Naive B cell (primary cell): ENCODE data around the gene APBB3. TPM values are rescaled to one million over a fixed set of nuclear protein-coding genes. Genes with fewer than 3 reads are reported as not detected.
A peak's percentile ranks its signal among the peaks of the same experiment; 100 is the strongest.

Experiments
- ATAC-seq, 2 donors: fragments of 150-1000 bp; cut with Tn5 transposase; 2 replicates each; pipeline ENCODE4 v1.10.0; 2021; ENCODE audit warnings: low read depth in 2 of 2, mild to moderate bottlenecking in 2 of 2, moderate library complexity in 2 of 2
- DNase-seq: peaks from one replicate; pipeline ENCODE4 v3.0.0; 2022
- H3K27ac Mint-ChIP-seq, 6 donors: one replicate each; pipeline ENCODE4 v1.8.0; 2020 to 2022; ENCODE audit warnings: mild to moderate bottlenecking in 6 of 6, mixed read lengths in 6 of 6, moderate library complexity in 5 of 6, inconsistent platforms in 2 of 6
- H3K27me3 Mint-ChIP-seq, 3 donors: one replicate each; pipeline ENCODE4 v1.8.0; 2021 to 2022; ENCODE audit warnings: mixed read lengths in 3 of 3, mild to moderate bottlenecking in 1 of 3
- H3K36me3 Mint-ChIP-seq, 2 donors: one replicate each; pipeline ENCODE4 v1.8.0; 2020 to 2022; ENCODE audit warnings: mixed read lengths in 2 of 2, inconsistent platforms in 1 of 2, mild to moderate bottlenecking in 1 of 2
- H3K4me1 Mint-ChIP-seq, 3 donors: one replicate each; pipeline ENCODE4 v1.8.0; 2020 to 2022; ENCODE audit warnings: mixed read lengths in 3 of 3, inconsistent platforms in 1 of 3, mild to moderate bottlenecking in 1 of 3, moderate library complexity in 1 of 3
- H3K4me3 Mint-ChIP-seq, 8 donors: one replicate each; pipeline ENCODE4 v1.8.0; 2020 to 2022; ENCODE audit warnings: mild to moderate bottlenecking in 8 of 8, mixed read lengths in 8 of 8, moderate library complexity in 8 of 8, inconsistent platforms in 2 of 8
- H3K9me3 Mint-ChIP-seq, 7 donors: one replicate each; pipeline ENCODE4 v1.8.0; 2020 to 2022; ENCODE audit warnings: mixed read lengths in 7 of 7, mild to moderate bottlenecking in 5 of 7, inconsistent platforms in 2 of 7, moderate library complexity in 1 of 7
- polyA plus RNA-seq, 6 donors: library from polyadenylated mRNA; unstranded; fragments of 300-500 nt; fragmentation: Illumina TruSeq; gene quantifications; one replicate each; pipeline ENCODE4 v1.2.3, GENCODE V29; 2021; ENCODE audit warnings: low read depth in 6 of 6

APBB3 gene
- polyA plus RNA-seq, 6 donors from 2014 or later, result 6.3 to 9.0 (median 7.9) TPM; not detected in 1

- Mint-ChIP-seq H3K4me3 (peak within 1 kb of the TSS; percentile 87 to 97 (median 92)), H3K36me3 (peaks cover 11% of the 10 kb centered on the region in 2 donors), H3K4me1 (peaks cover 24 to 34% (median 24%) of the 10 kb centered on the region in 3 donors), H3K9me3 (no peaks in the 10 kb centered on the region), H3K27me3 (no peaks in the 10 kb centered on the region), H3K27ac (peak within 1 kb of the TSS; percentile 94 to 98 (median 97))
- DNase-seq (peak; percentile 85), ATAC-seq (peak; percentile 99)
Measured at GRCh38 chr5:140547508-140548299, 16.7 kb downstream of the APBB3 start, which contains the start of gene EIF4EBP3. Gene EIF4EBP3, plus strand, starts transcription at chr5:140547662. Its CDS starts 76 bp downstream, at chr5:140547738.

GRCh38 chr5:140546851-140547507 is 17.4 kb downstream of the APBB3 start:
- peak overlapping the region; percentile 87 to 97 (median 92) for H3K4me3 Mint-ChIP-seq
- DNase-seq (no peak), ATAC-seq (no peak)
- H3K36me3 Mint-ChIP-seq, result peaks cover 11% of the 10 kb centered on the region in 2 donors
- H3K27me3 Mint-ChIP-seq, result no peaks in the 10 kb centered on the region
- peak overlapping the region; percentile 94 to 98 (median 96) for H3K27ac Mint-ChIP-seq
- peaks cover 24 to 34% (median 24%) of the 10 kb centered on the region in 3 donors for H3K4me1 Mint-ChIP-seq
- H3K9me3 Mint-ChIP-seq, result no peaks in the 10 kb centered on the region

- Mint-ChIP-seq H3K4me3 (peak overlapping the region in 2 of 8 donors; percentile 28 to 36), H3K9me3 (no peaks in the 10 kb centered on the region), H3K4me1 (peaks cover 24 to 34% (median 24%) of the 10 kb centered on the region in 3 donors), H3K27me3 (no peaks in the 10 kb centered on the region), H3K27ac (peak overlapping the region in 5 of 6 donors; percentile 15 to 96 (median 62)), H3K36me3 (peaks cover 17 to 19% of the 10 kb centered on the region in 2 donors)
- ATAC-seq (no peak), DNase-seq (no peak)
Measured at GRCh38 chr5:140545606-140546005, 18.8 kb downstream of the APBB3 start.

- no peaks in the 10 kb centered on the region for H3K27me3 Mint-ChIP-seq
- DNase-seq (no peak), ATAC-seq (no peak)
- peak overlapping the region in 2 of 6 donors; percentile 21 to 80 for H3K27ac Mint-ChIP-seq
- H3K4me1 Mint-ChIP-seq, result peaks cover 22 to 34% (median 24%) of the 10 kb centered on the region in 3 donors
- H3K4me3 Mint-ChIP-seq, result no peak overlapping the region
- H3K9me3 Mint-ChIP-seq, result no peaks in the 10 kb centered on the region
- H3K36me3 Mint-ChIP-seq, result peaks cover 18 to 19% of the 10 kb centered on the region in 2 donors
Measured at GRCh38 chr5:140544986-140545385, 19.4 kb downstream of the APBB3 start.

- H3K9me3 Mint-ChIP-seq, result no peaks in the 10 kb centered on the region
- H3K27ac Mint-ChIP-seq, result no peak overlapping the region
- no peak overlapping the region for H3K4me3 Mint-ChIP-seq
- ATAC-seq (no peak), DNase-seq (no peak)
- H3K27me3 Mint-ChIP-seq, result no peaks in the 10 kb centered on the region
- peaks cover 2 to 13% (median 8%) of the 10 kb centered on the region in 3 donors for H3K4me1 Mint-ChIP-seq
- H3K36me3 Mint-ChIP-seq, result peaks cover 19 to 23% of the 10 kb centered on the region in 2 donors
Measured at GRCh38 chr5:140542972-140543371, 21.4 kb downstream of the APBB3 start.

- Mint-ChIP-seq H3K27ac (no peak overlapping the region), H3K36me3 (peaks cover 19 to 23% of the 10 kb centered on the region in 2 donors), H3K9me3 (no peaks in the 10 kb centered on the region), H3K4me3 (no peak overlapping the region), H3K4me1 (peaks cover 0 to 6% (median 1%) of the 10 kb centered on the region in 3 donors), H3K27me3 (no peaks in the 10 kb centered on the region)
- no peak for DNase-seq
- ATAC-seq, result no peak
Measured at GRCh38 chr5:140540227-140540626, 24.2 kb downstream of the APBB3 start.

- Mint-ChIP-seq H3K27me3 (no peaks in the 10 kb centered on the region), H3K4me3 (peak overlapping the region in 1 of 8 donors; percentile 44), H3K4me1 (peaks cover 4 to 12% (median 8%) of the 10 kb centered on the region in 3 donors), H3K36me3 (peaks cover 11 to 20% of the 10 kb centered on the region in 2 donors), H3K9me3 (peaks cover 0 to 3% (median 0%) of the 10 kb centered on the region in 7 donors), H3K27ac (peak overlapping the region; percentile 52 to 90 (median 80))
- ATAC-seq (no peak), DNase-seq (no peak)
Measured at GRCh38 chr5:140524003-140524402, 40.4 kb downstream of the APBB3 start.

- Mint-ChIP-seq H3K4me1 (no peaks in the 10 kb centered on the region), H3K36me3 (peaks cover 8 to 14% of the 10 kb centered on the region in 2 donors), H3K9me3 (peaks cover 0 to 2% (median 0%) of the 10 kb centered on the region in 7 donors)
Measured at GRCh38 chr5:140513124-140513523, 51.3 kb downstream of the APBB3 start.

GRCh38 chr5:140509898-140510297 is 54.5 kb downstream of the APBB3 start:
- ATAC-seq, result no peak
- peaks cover 8 to 15% of the 10 kb centered on the region in 2 donors for H3K36me3 Mint-ChIP-seq
- no peak overlapping the region for H3K4me3 Mint-ChIP-seq
- no peak for DNase-seq
- no peak overlapping the region for H3K27ac Mint-ChIP-seq
- no peaks in the 10 kb centered on the region for H3K27me3 Mint-ChIP-seq
- no peaks in the 10 kb centered on the region for H3K9me3 Mint-ChIP-seq
- no peaks in the 10 kb centered on the region for H3K4me1 Mint-ChIP-seq

More at GRCh38 chr5:140513124-140513523, 51.3 kb downstream of the APBB3 start:
- DNase-seq (no peak), ATAC-seq (no peak)
- Mint-ChIP-seq H3K27ac (no peak overlapping the region), H3K4me3 (no peak overlapping the region), H3K27me3 (no peaks in the 10 kb centered on the region)

Other genes starting within 250 kb of the APBB3 start
- under 1 TPM in 1 of 6 donors, not detected in 5; 0.19 TPM for gene HBEGF, start 218.0 kb downstream of the APBB3 start, polyA plus RNA-seq
- gene SLC4A9, start 204.4 kb downstream of the APBB3 start, polyA plus RNA-seq, result not detected
- gene ANKHD1, start 162.8 kb downstream of the APBB3 start, polyA plus RNA-seq, result 10 to 100 TPM; 53.3 to 88.7 (median 62.5) TPM
- 10 to 100 TPM; 44.5 to 90.3 (median 63.1) TPM for gene EIF4EBP3, start 16.9 kb downstream of the APBB3 start, polyA plus RNA-seq
- 10 to 100 TPM; 26.2 to 47.0 (median 31.7) TPM for gene SRA1, start 7.1 kb downstream of the APBB3 start, polyA plus RNA-seq
- 100 to 1,000 TPM in 1 of 6 donors, 10 to 100 TPM in 5; 66.8 to 107 (median 74.6) TPM for gene SLC35A4, start 230 bp upstream of the APBB3 start, polyA plus RNA-seq
- 10 to 100 TPM in 1 of 6 donors, 1 to 10 TPM in 5; 1.5 to 10.2 (median 2.8) TPM for gene CD14, start 68.6 kb upstream of the APBB3 start, polyA plus RNA-seq
- gene TMCO6, start 74.9 kb upstream of the APBB3 start, polyA plus RNA-seq, result 10 to 100 TPM in 4 of 6 donors, 1 to 10 TPM in 2; 7.6 to 13.0 (median 11.4) TPM
- gene NDUFA2, start 83.0 kb upstream of the APBB3 start, polyA plus RNA-seq, result 100 to 1,000 TPM in 5 of 6 donors, 10 to 100 TPM in 1; 94.5 to 167 (median 152) TPM
- 100 to 1,000 TPM in 5 of 6 donors, 10 to 100 TPM in 1; 83.8 to 170 (median 140) TPM for gene IK, start 83.2 kb upstream of the APBB3 start, polyA plus RNA-seq
- 10 to 100 TPM in 4 of 6 donors, 1 to 10 TPM in 2; 5.7 to 15.1 (median 10.3) TPM for gene WDR55, start 100.3 kb upstream of the APBB3 start, polyA plus RNA-seq
- under 1 TPM in 1 of 6 donors, not detected in 5; 0.21 TPM for gene DND1, start 109.0 kb upstream of the APBB3 start, polyA plus RNA-seq
- 10 to 100 TPM; 37.6 to 73.5 (median 40.3) TPM for gene HARS1, start 126.8 kb upstream of the APBB3 start, polyA plus RNA-seq
- gene HARS2, start 126.9 kb upstream of the APBB3 start, polyA plus RNA-seq, result 10 to 100 TPM; 12.2 to 26.2 (median 18.7) TPM
- gene ZMAT2, start 135.8 kb upstream of the APBB3 start, polyA plus RNA-seq, result 10 to 100 TPM; 68.6 to 85.8 (median 76.7) TPM
- gene PCDHA1, start 221.5 kb upstream of the APBB3 start, polyA plus RNA-seq, result not detected
- gene PCDHA2, start 230.3 kb upstream of the APBB3 start, polyA plus RNA-seq, result not detected
- not detected for gene PCDHA3, start 236.5 kb upstream of the APBB3 start, polyA plus RNA-seq
- gene PCDHA4, start 242.5 kb upstream of the APBB3 start, polyA plus RNA-seq, result not detected